Neural cell (in vitro differentiated cells): ENCODE data around the gene TBC1D16. TPM values are rescaled to one million over a fixed set of nuclear protein-coding genes. Genes with fewer than 3 reads are reported as not detected.

ENCODE experiments used
- H2AFZ ChIP-seq: fragments of 200-600, 300-800 bp; sonication (generic), shearing (Covaris generic); 2 replicates; pipeline ENCODE4 v1.6.0; 2014; ENCODE audit warnings: low read depth, mild to moderate bottlenecking, antibody characterized with exemption, low read length, moderate library complexity
- H3F3A ChIP-seq: fragments of 200-600 bp; shearing (Covaris generic); 2 replicates; pipeline ENCODE4 v1.6.1; 2016; ENCODE audit warnings: mild to moderate bottlenecking, moderate library complexity, mixed read lengths, antibody characterized with exemption, low read length; ENCODE audit not compliant: insufficient read depth, poor library complexity, severe bottlenecking
- H3K27ac ChIP-seq: fragments of 200-600, 300-800 bp; sonication (generic), shearing (Covaris generic); 2 replicates; pipeline ENCODE4 v1.5.1; 2014; ENCODE audit warnings: mild to moderate bottlenecking, low read length, moderate library complexity
- H3K27me3 ChIP-seq: fragments of 300-800, 200-600 bp; sonication (generic), shearing (Covaris generic); 2 replicates; pipeline ENCODE4 v1.6.0; 2014; ENCODE audit warnings: mild to moderate bottlenecking, low read depth, low read length, moderate library complexity; ENCODE audit not compliant: insufficient read depth
- H3K36me3 ChIP-seq: fragments of 300-800, 200-600 bp; sonication (generic), shearing (Covaris generic); 2 replicates; pipeline ENCODE4 v1.5.1; 2014; ENCODE audit warnings: mild to moderate bottlenecking, antibody characterized with exemption, low read length, moderate library complexity; ENCODE audit not compliant: insufficient read depth
- H3K4me2 ChIP-seq: fragments of 300-800, 200-600 bp; sonication (generic), shearing (Covaris generic); 2 replicates; pipeline ENCODE4 v1.6.0; 2014; ENCODE audit warnings: mild to moderate bottlenecking, low read length
- H3K4me3 ChIP-seq: fragments of 300-800, 200-600 bp; sonication (generic), shearing (Covaris generic); 2 replicates; pipeline ENCODE4 v1.5.1; 2014; ENCODE audit warnings: mild to moderate bottlenecking, low read length, moderate library complexity
- H3K79me2 ChIP-seq: fragments of 200-600 bp; shearing (Covaris generic); replicated peaks from 2 replicates; pipeline ENCODE4 v1.6.0; 2014; ENCODE audit warnings: mild to moderate bottlenecking, low read length, moderate library complexity; ENCODE audit not compliant: insufficient read depth
- H3K9ac ChIP-seq: fragments of 300-800, 200-600 bp; sonication (generic), shearing (Covaris generic); 2 replicates; pipeline ENCODE4 v1.6.1; 2016; ENCODE audit warnings: mild to moderate bottlenecking, low read length, mixed read lengths
- H3K9me2 ChIP-seq: fragments of 200-600 bp; shearing (Covaris generic); 2 replicates; pipeline ENCODE4 v1.6.1; 2016; ENCODE audit warnings: mild to moderate bottlenecking, low read length, mixed read lengths; ENCODE audit not compliant: insufficient read depth
- H3K9me3 ChIP-seq: fragments of 200-600, 300-800 bp; sonication (generic), shearing (Covaris generic); 2 replicates; pipeline ENCODE4 v1.6.1; 2016; ENCODE audit warnings: mild to moderate bottlenecking, mixed run types, low read length, moderate library complexity, mixed read lengths
- H4K20me1 ChIP-seq: fragments of 200-600 bp; shearing (Covaris generic); 2 replicates; pipeline ENCODE4 v1.6.1; 2016; ENCODE audit warnings: mild to moderate bottlenecking, mixed run types; ENCODE audit not compliant: insufficient read depth
- EP300 ChIP-seq: fragments of 450-650 bp; conservative IDR thresholded peaks from 2 replicates; pipeline ENCODE4 v1.6.1; 2014; ENCODE audit warnings: antibody characterized with exemption, mild to moderate bottlenecking, moderate library complexity; ENCODE audit not compliant: poor library complexity, severe bottlenecking
- EZH2 ChIP-seq: fragments of 200-600, 300-800 bp; shearing (Covaris generic), sonication (generic); IDR thresholded peaks from 2 replicates; pipeline ENCODE4 v1.6.1; 2014; ENCODE audit warnings: antibody characterized with exemption, low read length, borderline replicate concordance, mild to moderate bottlenecking; ENCODE audit not compliant: insufficient read depth, poor library complexity, severe bottlenecking
- MXI1 ChIP-seq: fragments of 450-650 bp; conservative IDR thresholded peaks from 2 replicates; pipeline ENCODE4 v1.6.1; 2014; ENCODE audit warnings: antibody characterized with exemption, mild to moderate bottlenecking; ENCODE audit not compliant: poor library complexity, severe bottlenecking
- POLR2AphosphoS5 ChIP-seq: IDR thresholded peaks from 2 replicates; pipeline ENCODE4 v1.6.1; 2012
- RAD21 ChIP-seq: fragments of 450-650 bp; conservative IDR thresholded peaks from 2 replicates; pipeline ENCODE4 v1.6.1; 2014; ENCODE audit warnings: antibody characterized with exemption, mild to moderate bottlenecking, moderate library complexity
- REST ChIP-seq: IDR thresholded peaks from 2 replicates; pipeline ENCODE4 v1.6.1; 2012; ENCODE audit warnings: borderline replicate concordance
- SMC3 ChIP-seq: fragments of 450-650 bp; conservative IDR thresholded peaks from 2 replicates; pipeline ENCODE4 v1.6.1; 2014; ENCODE audit warnings: antibody characterized with exemption, mild to moderate bottlenecking, moderate library complexity; ENCODE audit not compliant: poor library complexity
- TAF1 ChIP-seq: IDR thresholded peaks from 2 replicates; pipeline ENCODE4 v1.6.1; 2012; ENCODE audit warnings: low read depth
- polyA plus RNA-seq: library from polyadenylated mRNA; depleted of rRNA; stranded (reverse); fragments of >200 nt; gene quantifications from 2 replicates; pipeline ENCODE4 v1.2.3, GENCODE V29; 2014
- TF ChIP-seq, protein P1 (sequence below): fragments of 450-650 bp; IDR thresholded peaks from 2 replicates; pipeline ENCODE4 v1.5.1; 2014; ENCODE audit warnings: antibody characterized with exemption, mild to moderate bottlenecking, moderate library complexity; ENCODE audit not compliant: poor library complexity, severe bottlenecking

Gene TBC1D16
- polyA plus RNA-seq, 1 donor from 2014 or later: 19.8 TPM

DNA sequence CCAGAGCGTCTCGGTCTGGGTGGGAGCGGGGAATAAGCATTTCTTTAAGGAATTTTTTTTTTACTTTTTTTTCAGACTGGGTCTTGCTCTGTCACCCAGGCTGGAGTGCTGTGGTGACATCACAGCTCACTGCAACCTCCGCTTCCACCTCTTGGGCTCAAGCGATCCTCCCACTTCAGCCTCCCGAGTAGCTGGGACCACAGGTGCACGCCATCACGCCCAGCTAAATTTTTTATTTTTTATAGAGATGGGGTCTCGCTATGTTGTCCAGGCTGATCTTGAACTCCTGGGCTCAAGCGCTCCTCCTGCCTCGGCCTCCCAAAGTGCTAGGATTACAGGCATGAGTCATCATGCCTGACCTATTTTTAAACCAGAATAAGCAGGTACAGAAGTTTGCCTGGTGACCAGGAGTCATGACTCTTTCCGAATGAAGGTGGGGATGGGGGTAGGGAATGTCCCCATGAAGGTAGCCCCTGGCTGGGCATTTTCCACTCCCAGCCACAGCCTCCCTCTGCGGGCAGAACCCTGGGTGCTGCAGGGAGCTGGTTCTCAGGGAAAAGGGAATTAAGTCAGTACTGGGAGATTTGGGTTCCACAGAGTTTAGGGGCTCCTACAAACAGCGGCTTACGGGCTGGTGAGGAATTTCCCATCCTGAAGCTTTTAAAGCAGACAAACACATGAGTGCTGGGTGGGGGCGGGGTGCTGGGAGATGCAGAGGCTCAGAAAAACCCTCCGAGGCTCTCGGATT, 48.3 kb downstream of the TBC1D16 start:
- Histone ChIP-seq H3K79me2 (no peaks in the 10 kb centered on the region), H3F3A (no peaks in the 10 kb centered on the region), H3K9me3 (no peaks in the 10 kb centered on the region), H3K4me2 (no peak overlapping the region), H3K9me2 (no peaks in the 10 kb centered on the region), H3K4me3 (no peak overlapping the region), H3K9ac (no peak overlapping the region), H4K20me1 (no peaks in the 10 kb centered on the region), H3K27ac (no peak overlapping the region), H2AFZ (no peak overlapping the region), H3K27me3 (no peaks in the 10 kb centered on the region), H3K36me3 (no peaks in the 10 kb centered on the region)
- TF ChIP-seq EP300 (no peak), REST (no peak), EZH2 (no peak), TAF1 (no peak), RAD21 (no peak), SMC3 (no peak), MXI1 (no peak), POLR2AphosphoS5 (no peak)
- TF ChIP-seq, protein P1, sequence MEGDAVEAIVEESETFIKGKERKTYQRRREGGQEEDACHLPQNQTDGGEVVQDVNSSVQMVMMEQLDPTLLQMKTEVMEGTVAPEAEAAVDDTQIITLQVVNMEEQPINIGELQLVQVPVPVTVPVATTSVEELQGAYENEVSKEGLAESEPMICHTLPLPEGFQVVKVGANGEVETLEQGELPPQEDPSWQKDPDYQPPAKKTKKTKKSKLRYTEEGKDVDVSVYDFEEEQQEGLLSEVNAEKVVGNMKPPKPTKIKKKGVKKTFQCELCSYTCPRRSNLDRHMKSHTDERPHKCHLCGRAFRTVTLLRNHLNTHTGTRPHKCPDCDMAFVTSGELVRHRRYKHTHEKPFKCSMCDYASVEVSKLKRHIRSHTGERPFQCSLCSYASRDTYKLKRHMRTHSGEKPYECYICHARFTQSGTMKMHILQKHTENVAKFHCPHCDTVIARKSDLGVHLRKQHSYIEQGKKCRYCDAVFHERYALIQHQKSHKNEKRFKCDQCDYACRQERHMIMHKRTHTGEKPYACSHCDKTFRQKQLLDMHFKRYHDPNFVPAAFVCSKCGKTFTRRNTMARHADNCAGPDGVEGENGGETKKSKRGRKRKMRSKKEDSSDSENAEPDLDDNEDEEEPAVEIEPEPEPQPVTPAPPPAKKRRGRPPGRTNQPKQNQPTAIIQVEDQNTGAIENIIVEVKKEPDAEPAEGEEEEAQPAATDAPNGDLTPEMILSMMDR: no peak

DNA sequence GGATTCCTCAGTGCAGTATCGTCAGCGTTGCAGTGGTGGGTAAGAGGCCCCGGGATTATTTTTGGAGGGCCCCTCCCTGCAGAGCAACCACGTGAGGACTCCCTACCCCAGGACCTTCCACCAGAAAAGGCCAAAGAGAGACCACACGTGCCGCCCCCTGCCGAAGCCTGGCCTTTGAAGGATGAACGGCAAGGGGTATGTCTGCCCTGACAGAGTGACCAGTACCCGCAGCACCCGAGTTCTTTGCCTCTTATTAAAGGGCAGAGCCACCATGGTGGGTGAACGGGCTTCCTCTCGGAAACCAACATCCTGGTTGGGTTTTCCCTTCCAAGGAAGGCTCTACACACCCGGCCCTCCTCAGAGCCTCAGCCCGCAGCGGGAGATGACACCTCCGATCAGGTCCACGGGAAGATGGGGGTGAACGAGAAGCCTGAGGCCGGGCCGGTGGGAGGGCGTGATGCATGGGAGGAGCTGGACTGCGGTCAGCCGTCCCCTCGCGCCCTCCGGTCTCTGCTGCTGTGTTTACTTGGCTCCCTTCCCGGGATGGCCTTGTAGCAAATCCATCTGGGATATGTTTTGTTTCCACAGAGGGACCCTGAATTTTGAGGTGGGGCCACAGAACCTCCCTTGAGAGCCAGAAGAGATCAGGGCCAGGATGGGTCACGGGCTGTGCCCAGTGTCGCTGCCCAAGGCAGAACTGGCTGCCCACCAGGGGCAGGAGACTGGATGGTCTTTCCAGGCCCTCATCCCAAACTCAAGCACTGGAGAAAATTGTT, 49.1 kb downstream of the TBC1D16 start:
- no peak overlapping the region for H2AFZ ChIP-seq
- H3K4me3 ChIP-seq: no peak overlapping the region
- H4K20me1 ChIP-seq: no peaks in the 10 kb centered on the region
- no peaks in the 10 kb centered on the region for H3K27me3 ChIP-seq
- H3K4me2 ChIP-seq: no peak overlapping the region
- H3K9ac ChIP-seq: no peak overlapping the region
- TF ChIP-seq SMC3 (no peak), EP300 (no peak), REST (no peak), EZH2 (no peak), MXI1 (no peak), RAD21 (no peak), POLR2AphosphoS5 (no peak), TAF1 (no peak)
- TF ChIP-seq, protein P1: no peak
- H3F3A ChIP-seq: no peaks in the 10 kb centered on the region
- no peak overlapping the region for H3K27ac ChIP-seq
- no peaks in the 10 kb centered on the region for H3K79me2 ChIP-seq
- H3K9me3 ChIP-seq: no peaks in the 10 kb centered on the region
- no peaks in the 10 kb centered on the region for H3K9me2 ChIP-seq
- H3K36me3 ChIP-seq: no peaks in the 10 kb centered on the region
